ENCODE measurements around the gene RALGAPA2. TPM values are rescaled to one million over a fixed set of nuclear protein-coding genes. Genes with fewer than 3 reads are reported as not detected.

Gene RALGAPA2
- polyA plus RNA-seq, 1 donor from 2014 or later, result 21.8 TPM

- no peaks in the 10 kb centered on the region for H3K9me3 ChIP-seq (ENCODE audit: low read length)
- H3K4me3 ChIP-seq (ENCODE audit: low read length), result no peak overlapping the region
- no peak overlapping the region for H2AFZ ChIP-seq (ENCODE audit: low read depth, low read length)
- no peak overlapping the region for H3K4me2 ChIP-seq (ENCODE audit: low read length)
- H3K9ac ChIP-seq (ENCODE audit: low read length), result no peak overlapping the region
- no peaks in the 10 kb centered on the region for H3F3A ChIP-seq (ENCODE audit: insufficient read depth, low read length, poor library complexity, severe bottlenecking)
- no peaks in the 10 kb centered on the region for H4K20me1 ChIP-seq (ENCODE audit: insufficient read depth)
- no peaks in the 10 kb centered on the region for H3K79me2 ChIP-seq (replicated peaks; ENCODE audit: insufficient read depth, low read length)
- TF ChIP-seq TAF1 (IDR thresholded peaks at IDR 0.05; ENCODE audit: low read depth) (no peak), RAD21 (conservative IDR thresholded peaks at IDR 0.05) (no peak), CTCF (IDR thresholded peaks at IDR 0.05; ENCODE audit: poor library complexity, severe bottlenecking) (no peak), SMC3 (conservative IDR thresholded peaks at IDR 0.05; ENCODE audit: poor library complexity) (no peak), MXI1 (conservative IDR thresholded peaks at IDR 0.05; ENCODE audit: poor library complexity, severe bottlenecking) (no peak), REST (IDR thresholded peaks at IDR 0.05; ENCODE audit: borderline replicate concordance) (no peak), EP300 (conservative IDR thresholded peaks at IDR 0.05; ENCODE audit: poor library complexity, severe bottlenecking) (no peak), POLR2AphosphoS5 (IDR thresholded peaks at IDR 0.05) (no peak), EZH2 (IDR thresholded peaks at IDR 0.05; ENCODE audit: borderline replicate concordance, insufficient read depth, low read length, poor library complexity, severe bottlenecking) (no peak)
- no peaks in the 10 kb centered on the region for H3K27me3 ChIP-seq (ENCODE audit: insufficient read depth, low read depth, low read length)
- H3K27ac ChIP-seq (ENCODE audit: low read length), result no peak overlapping the region
- H3K36me3 ChIP-seq (ENCODE audit: insufficient read depth, low read length), result no peaks in the 10 kb centered on the region
- no peaks in the 10 kb centered on the region for H3K9me2 ChIP-seq (ENCODE audit: insufficient read depth, low read length)
Observed at GRCh38 chr20:20561841-20562240, 150.6 kb downstream of the RALGAPA2 start.

GRCh38 chr20:20561172-20561571 lies 151.3 kb downstream of the RALGAPA2 start:
- Histone ChIP-seq H4K20me1 (ENCODE audit: insufficient read depth) (no peaks in the 10 kb centered on the region), H3F3A (ENCODE audit: insufficient read depth, low read length, poor library complexity, severe bottlenecking) (no peaks in the 10 kb centered on the region), H3K9me2 (ENCODE audit: insufficient read depth, low read length) (no peaks in the 10 kb centered on the region), H3K9me3 (ENCODE audit: low read length) (no peaks in the 10 kb centered on the region), H3K27ac (ENCODE audit: low read length) (no peak overlapping the region), H2AFZ (ENCODE audit: low read depth, low read length) (no peak overlapping the region), H3K4me2 (ENCODE audit: low read length) (no peak overlapping the region), H3K79me2 (replicated peaks; ENCODE audit: insufficient read depth, low read length) (no peaks in the 10 kb centered on the region), H3K36me3 (ENCODE audit: insufficient read depth, low read length) (no peaks in the 10 kb centered on the region), H3K27me3 (ENCODE audit: insufficient read depth, low read depth, low read length) (no peaks in the 10 kb centered on the region), H3K4me3 (ENCODE audit: low read length) (no peak overlapping the region), H3K9ac (ENCODE audit: low read length) (no peak overlapping the region)
- TF ChIP-seq CTCF (IDR thresholded peaks at IDR 0.05; ENCODE audit: poor library complexity, severe bottlenecking) (no peak), POLR2AphosphoS5 (IDR thresholded peaks at IDR 0.05) (no peak), SMC3 (conservative IDR thresholded peaks at IDR 0.05; ENCODE audit: poor library complexity) (no peak), REST (IDR thresholded peaks at IDR 0.05; ENCODE audit: borderline replicate concordance) (no peak), MXI1 (conservative IDR thresholded peaks at IDR 0.05; ENCODE audit: poor library complexity, severe bottlenecking) (no peak), RAD21 (conservative IDR thresholded peaks at IDR 0.05) (no peak), TAF1 (IDR thresholded peaks at IDR 0.05; ENCODE audit: low read depth) (no peak), EZH2 (IDR thresholded peaks at IDR 0.05; ENCODE audit: borderline replicate concordance, insufficient read depth, low read length, poor library complexity, severe bottlenecking) (no peak), EP300 (conservative IDR thresholded peaks at IDR 0.05; ENCODE audit: poor library complexity, severe bottlenecking) (no peak)

All from neural cell (in vitro differentiated cells).